H54 (cell line): ENCODE measurements around the gene MSANTD1.

Experiments used
- DNase-seq: peaks from one replicate; pipeline ENCODE4 v3.0.0; 2011; ENCODE audit warnings: low spot score, mixed read lengths; ENCODE audit not compliant: insufficient read length
- FAIRE-seq: peaks from 3 replicates; lab custom pipeline; 2011; peaks lifted over from hg19 to GRCh38; lab: Jason Lieb, UNC
- POLR2A ChIP-seq: IDR thresholded peaks from 2 replicates; pipeline ENCODE4 v1.6.1; 2011; ENCODE audit warnings: low read depth, mild to moderate bottlenecking, low read length

MSANTD1 gene

GRCh38 chr4:3243136-3243780, 5.7 kb upstream of the MSANTD1 start:
- FAIRE-seq: no peak
- no peak for DNase-seq
- no peak for TF ChIP-seq POLR2A

DNA sequence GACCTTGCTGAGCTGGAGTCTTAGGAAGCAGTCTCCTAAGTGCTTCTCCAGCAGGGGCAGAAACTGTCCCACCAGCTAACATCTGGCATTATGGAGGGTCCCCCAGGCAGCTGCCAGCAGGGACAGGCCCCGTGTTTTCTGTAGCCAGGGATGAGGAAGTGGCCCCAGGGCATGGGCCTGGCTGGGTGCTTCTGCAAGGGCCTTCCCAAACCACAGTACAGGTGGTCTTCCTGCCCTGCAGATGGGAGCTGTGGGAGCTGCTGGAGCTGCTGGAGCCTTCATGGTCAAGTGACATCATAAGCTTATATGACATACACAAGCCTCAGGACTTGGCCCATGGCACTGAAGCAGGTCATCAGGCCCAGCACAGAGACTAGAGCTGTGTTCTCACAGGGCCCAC, 5.0 kb upstream of the MSANTD1 start:
- no peak for FAIRE-seq
- DNase-seq: no peak
- TF ChIP-seq POLR2A: no peak

DNA sequence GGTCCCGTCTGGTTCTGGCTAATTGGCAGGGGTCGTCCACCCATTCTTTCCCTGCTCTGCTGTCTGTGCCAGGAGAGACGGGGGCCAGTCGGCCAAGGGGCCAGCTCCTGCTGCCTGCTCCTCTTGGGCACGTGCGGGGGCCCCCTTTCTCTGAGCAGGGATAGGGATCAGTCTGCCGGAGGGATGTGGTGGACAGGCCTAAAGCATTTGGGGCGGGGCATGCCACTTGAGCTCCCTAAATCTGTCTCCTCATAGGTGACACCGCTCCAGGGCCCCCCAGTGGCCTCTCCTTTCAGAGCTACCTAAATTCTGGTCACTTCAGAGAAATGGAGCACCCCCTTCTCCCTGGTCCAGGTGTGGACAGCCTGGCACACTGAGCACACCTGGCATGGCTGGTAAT, 4.2 kb upstream of the MSANTD1 start:
- no peak for TF ChIP-seq POLR2A
- FAIRE-seq (no peak), DNase-seq (no peak)

- DNase-seq (no peak), FAIRE-seq (no peak)
- no peak for TF ChIP-seq POLR2A
These were observed 3.3 kb upstream of the MSANTD1 start for GRCh38 chr4:3245676-3246075.

GRCh38 chr4:3246458-3247398, 2.2 kb upstream of the MSANTD1 start:
- FAIRE-seq (no peak), DNase-seq (peak; percentile 37)
- TF ChIP-seq POLR2A: no peak

DNA sequence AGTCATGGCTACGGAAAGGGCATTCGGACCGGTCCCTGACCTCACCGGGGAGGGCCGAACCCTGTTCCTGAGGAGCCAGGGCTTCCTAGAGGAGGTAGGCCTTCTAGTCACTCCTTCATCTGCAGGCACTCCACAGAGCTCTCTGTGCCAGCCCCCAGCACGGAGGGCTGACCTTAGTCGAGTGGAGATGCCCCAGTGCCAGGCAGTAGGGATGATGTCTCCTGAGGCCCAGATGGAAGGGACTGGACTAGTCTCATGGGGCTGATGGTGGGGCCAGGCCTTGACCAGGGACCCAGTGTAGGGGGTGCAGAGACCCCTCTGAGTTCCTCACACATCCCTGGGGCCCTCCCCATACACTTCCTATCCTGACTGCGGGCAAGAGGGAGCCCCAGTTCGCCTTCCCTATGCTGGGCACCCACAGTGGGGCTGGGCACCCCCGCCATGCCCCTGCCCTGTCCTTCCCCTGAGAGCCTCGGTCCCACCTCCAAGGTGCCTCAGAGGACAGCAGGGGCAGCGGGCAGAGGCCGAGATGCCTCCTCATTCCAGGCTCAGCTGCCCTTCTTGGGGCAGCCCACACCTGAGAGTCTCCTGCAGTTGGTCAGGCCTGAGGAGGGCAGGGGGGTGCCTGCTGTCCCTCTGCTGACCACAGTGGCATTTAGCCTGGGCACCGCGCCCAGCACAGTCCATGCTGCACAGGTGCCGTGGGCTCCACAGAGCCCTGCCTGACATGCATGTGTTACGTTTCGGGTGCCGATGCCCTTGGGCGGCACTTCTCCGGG, 1.4 kb upstream of the MSANTD1 start:
- DNase-seq (no peak), FAIRE-seq (no peak)
- TF ChIP-seq POLR2A: no peak

DNA sequence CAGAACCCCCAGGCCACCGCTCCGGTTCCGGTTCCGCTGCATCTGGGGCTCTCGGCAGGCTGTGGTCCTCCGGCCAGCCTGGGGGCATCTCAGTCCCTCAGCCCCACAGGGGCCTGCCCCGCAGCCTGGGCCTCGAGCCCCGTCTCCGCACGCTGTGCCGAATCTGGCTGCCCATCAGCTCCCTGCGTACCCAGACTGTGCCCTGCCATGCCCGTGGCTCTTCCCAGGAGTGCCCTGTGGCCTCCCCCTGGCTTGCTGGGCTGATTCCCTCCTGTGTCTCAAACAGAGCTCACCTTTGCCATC, 830 bp upstream of the MSANTD1 start:
- FAIRE-seq (no peak), DNase-seq (no peak)
- no peak for TF ChIP-seq POLR2A

DNA sequence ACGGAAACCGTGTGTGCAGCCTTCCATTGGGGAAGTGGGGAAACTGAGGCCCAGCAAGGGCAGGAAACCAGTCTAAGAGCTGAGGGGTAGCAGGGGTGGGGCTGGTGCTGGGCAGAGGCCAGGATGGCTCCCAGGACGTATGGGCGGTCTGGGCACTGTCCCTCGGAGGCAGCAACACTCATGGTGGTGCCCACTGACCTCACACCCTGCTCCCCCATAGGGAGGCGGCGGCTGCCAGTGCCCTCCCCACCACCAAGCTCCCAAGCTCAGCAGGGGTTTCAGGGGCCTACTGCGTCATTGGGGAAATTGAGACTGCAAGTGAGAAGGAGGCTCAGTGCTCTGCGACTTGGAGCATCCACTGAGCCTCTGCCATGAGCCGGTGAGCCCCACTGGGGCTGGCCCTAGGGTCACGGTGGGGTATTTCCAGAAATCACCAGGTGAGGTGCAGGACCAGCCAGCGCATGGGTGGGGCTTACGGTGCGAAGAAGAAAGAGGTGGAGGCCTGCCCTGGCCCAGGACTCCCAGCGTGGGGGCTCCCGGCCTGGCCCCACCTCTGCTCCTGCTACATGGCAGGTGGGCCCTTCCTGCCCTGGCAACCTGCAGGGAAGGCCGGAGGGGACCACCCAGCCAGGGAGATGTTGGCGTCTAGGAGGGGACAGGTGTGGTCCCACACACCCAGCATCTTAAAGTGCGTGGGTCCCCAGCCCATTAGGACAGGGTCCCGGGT, 915 bp downstream of the MSANTD1 start:
- TF ChIP-seq POLR2A: no peak
- DNase-seq (no peak), FAIRE-seq (no peak)

GRCh38 chr4:3250438-3250955, 1.5 kb downstream of the MSANTD1 start:
- no peak for DNase-seq
- FAIRE-seq: no peak
- TF ChIP-seq POLR2A: no peak

DNA sequence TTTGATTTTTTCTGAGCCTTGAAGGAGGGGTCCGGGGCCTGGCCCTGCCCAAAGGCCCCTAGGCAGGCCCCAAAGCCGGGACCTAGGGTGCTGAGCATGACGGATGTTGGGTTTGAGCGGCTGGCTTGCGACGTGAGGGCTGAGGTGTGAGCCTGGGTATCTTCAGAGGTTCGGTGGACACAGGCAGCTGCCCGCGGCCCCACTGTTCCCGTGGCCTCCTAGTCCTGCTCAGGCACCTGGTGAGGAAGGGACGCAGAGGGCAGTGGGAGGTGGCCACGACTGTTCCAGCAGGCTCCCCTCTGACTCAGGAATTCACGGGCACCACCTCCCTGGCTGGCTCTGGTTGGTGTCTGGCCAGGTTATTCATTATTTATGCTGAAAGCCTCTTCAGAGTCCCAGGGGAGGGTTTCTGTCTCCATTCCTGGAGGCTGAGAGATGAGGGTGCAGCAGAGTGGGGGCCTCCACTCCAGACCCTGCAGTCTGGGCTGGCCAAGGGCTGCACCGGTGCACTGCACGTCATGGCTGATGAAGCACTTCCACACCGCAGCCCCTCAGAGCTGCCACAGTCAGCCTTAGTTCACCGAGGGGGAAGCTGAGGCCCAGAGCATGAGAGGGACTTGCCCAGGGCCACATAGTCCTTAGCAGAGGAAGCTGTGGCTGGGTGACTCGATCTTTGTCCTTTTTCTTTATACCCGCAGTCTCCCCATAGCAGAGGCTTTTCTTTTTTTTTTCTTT, 2.2 kb downstream of the MSANTD1 start:
- peak; percentile 73 for DNase-seq
- no peak for FAIRE-seq
- no peak for TF ChIP-seq POLR2A

DNA sequence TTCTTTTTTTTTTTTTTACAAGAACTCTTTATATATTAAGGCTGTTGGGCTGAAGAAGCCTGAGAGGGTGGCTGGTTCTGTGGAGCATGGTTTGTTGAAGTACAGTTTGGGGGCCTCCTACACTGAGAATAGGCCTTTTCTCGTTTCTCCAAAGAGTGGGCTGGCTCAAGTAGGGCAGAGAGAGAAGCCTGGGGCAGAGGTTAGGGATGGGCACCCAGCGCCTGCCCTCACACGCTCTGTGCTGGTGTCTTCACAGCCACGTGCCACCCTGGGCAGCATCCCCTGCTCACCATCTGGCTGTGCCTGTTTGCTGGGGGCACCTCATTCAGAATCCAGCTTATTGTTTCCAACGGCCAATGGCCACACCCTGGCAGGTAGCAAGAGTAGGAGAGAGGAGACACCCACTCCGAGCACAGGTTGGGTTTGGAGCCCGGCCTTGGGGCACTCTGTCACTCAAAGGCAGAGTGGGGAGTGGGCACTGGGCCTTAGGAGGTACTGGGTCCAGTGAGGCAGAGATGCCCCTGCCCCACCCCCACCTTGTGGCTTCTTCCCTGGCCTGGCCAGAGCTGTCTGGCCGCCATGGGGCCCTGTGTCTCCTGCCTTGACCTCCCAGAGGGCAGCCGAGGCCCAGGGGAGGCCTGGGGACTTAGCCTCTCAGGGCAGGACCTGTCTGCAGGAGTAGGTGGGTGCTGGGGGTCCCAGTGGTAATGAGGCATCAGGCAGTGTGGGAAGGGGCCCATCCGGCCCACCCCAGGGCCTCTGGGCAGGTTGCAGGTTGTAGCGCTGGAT, 2.9 kb downstream of the MSANTD1 start:
- FAIRE-seq (no peak), DNase-seq (no peak)
- no peak for TF ChIP-seq POLR2A

- DNase-seq (no peak), FAIRE-seq (no peak)
- TF ChIP-seq POLR2A: no peak
These were observed 3.5 kb downstream of the MSANTD1 start for GRCh38 chr4:3252480-3252828.
